ENCODE results near the gene SLC35F3.

SLC35F3 gene

DNA sequence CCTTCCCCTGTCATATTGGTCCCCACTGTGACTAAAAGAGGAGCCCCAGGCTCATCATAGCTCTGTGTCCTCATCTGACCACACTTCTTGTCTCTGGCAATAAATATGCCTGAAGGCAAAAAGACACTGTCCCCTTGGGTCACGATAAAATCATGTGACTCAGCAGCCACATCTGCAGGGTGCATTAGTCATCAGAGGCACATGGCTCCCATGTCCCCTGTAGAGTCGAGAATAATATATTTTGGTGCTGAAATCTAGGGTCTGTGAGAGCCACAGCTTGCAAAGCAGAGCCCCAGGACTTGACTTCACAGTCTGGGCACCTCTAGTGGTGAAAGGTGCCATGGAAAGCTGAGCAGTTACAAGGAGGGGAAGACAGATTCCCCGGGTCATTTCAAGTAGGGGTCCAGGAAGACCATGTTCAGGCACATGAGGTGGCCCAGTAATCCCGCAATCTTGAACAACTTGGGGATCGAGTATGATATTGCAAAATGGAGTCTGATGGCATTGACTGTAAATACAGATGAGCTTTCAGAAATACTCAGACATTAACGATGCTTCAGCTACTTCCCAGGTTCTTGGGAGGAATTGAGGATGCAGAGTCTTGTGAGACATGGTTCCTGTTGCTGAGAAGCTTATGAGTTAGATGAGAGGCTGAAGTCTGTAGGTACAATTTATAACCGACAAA is 68.6 kb downstream of the SLC35F3 start:
- no peak for DNase-seq (ENCODE audit: low read depth, low spot score)

DNA sequence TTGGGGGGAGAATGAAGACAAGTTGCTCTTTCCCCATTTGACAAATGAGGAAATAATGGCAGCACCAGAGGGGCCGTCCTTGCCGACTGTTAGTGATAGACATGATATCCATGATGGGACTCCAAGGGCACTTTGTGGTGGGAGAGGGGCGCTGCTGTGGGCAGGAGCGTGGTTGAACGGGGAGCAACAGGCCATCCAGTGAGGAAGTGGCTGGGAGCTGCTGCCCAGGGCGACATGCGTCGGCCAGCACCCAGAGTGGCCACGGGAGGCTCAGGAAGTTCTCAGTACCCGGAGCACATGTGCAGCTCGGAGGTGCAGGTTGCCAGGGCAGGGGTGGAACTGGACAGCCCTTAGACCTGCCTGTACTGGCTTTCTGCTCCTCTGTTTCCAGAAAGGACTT is 71.0 kb downstream of the SLC35F3 start:
- no peak for DNase-seq (ENCODE audit: low read depth, low spot score)

DNA sequence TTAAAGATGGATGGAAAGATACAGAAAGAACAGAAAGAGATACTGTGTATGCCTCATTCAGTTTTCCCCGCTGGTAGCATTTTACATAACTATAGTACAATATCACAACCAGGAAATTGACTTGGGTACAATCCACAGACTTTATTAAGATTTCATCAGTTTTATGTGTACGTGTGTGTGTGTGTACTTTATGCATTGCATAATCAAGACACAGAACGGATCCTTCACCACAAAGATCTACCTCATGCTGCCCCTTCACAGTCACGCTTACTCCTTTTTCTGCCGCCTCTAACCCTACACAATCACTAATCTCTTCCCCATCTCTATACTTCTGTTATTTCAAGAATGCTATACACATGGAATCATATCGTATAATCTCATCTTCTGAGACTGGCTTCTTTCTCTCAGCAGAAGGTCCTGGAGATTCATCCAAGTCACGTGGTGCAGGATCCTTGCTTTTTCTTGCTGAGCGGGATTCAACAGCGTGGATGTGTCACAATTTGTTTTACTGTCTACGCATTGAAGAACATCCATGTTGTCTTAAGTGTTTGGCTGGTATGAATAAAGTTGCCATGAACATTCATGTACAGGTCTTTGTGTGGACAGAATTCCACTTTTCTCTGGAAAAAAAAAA is 76.7 kb downstream of the SLC35F3 start:
- no peak for DNase-seq (ENCODE audit: low read depth, low spot score)

DNA sequence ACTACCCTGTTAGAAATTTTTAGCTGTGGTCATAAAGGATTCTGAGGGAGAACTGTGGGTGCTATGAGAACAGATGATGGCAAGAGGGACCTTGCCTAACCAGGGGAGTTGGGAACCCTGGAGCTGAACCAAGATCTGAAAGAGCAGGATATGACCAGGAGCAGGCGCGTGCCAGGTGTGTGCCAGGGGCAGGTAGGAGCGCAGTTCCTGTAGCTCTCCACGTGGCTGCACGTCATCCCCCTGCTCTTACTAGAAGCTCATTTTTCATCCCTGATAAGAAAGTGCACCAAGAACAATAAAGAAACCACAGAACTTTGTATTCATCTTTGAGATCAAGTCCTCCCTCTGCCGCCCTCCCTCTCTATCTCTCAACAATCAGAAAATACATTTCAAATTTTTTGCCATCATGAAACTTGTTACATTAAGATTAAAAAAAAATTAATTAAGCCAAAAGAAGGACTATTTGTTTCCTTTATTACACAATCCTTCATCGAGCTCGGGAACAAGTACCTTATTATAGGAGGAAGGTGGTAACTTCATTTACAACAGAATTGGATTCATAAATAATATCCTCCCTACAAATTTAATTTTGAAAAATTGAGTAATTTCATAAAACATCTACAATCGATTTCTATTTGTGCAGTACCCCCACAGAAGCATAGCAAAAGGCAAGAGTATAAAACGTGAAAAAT is 78.5 kb downstream of the SLC35F3 start:
- DNase-seq (ENCODE audit: low read depth, low spot score): no peak

DNA sequence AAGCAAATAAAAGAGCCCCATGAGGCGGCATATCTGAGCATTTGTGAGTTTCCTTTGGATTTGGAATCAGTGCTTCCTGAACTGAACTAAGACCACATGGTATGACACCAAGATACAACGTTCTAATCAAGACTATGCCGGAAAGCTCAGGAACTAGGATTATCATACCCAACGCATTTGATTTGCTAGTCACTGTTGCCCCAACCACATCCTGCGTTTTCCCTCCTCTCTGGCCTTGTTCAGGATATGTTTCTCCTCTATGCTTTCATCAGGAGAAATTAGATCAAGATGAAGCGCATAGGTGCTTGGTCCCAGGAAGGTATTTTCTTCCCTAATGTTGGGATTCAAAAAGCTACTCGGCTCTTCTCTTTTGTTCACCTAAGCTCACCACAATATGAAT is 79.3 kb downstream of the SLC35F3 start:
- DNase-seq (ENCODE audit: low read depth, low spot score): no peak

DNA sequence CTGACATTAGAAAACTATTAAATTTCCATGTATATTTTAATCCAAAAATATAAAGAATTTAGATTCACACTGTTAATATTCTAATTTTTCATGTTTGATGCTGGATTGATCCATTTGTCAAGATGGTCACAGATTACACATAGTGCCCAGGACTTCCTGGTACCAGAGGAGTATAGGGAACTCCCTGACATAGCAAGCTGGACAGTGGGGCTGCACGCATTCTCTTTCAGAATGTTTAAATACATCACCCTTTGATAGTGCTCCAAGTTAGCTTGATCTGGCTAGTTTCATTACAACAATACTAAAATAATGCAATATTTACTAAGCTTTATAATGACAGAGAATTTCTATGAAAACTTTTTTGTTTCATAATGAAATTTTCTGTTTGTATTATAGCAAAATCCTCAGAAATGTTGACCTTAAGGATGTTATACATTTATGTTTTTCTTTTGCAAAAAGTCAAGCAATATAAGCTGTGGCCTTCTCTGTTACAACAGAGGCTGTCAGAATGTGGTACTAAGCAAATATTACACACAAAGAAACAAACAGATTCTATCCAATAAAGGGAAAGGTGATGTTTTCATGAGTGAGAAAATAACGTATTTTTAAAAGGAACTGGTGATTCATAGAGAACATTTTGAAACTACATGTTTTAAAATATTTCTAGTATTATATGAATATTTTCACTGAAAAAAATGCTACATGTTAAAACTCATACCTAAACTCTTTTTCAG is 84.7 kb downstream of the SLC35F3 start:
- DNase-seq (ENCODE audit: low read depth, low spot score): no peak

DNA sequence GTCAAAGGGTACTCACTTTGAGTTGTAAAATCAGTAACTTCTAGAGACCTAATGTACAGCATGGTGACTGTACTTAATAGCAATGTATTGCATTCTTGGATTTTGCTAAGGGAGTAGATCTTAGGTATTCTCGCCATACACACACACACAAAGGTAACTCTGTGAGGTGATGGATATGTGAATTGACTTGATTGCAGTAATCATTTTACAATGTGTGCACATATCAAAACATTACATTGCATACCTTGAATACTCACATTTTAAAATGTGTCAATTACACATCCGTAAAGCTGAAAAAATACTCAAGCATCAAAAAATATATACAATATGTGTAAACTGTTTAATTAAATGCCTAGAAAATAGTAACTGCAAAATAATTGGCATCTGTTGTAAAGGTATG is 86.0 kb downstream of the SLC35F3 start:
- DNase-seq (ENCODE audit: low read depth, low spot score): no peak

DNA sequence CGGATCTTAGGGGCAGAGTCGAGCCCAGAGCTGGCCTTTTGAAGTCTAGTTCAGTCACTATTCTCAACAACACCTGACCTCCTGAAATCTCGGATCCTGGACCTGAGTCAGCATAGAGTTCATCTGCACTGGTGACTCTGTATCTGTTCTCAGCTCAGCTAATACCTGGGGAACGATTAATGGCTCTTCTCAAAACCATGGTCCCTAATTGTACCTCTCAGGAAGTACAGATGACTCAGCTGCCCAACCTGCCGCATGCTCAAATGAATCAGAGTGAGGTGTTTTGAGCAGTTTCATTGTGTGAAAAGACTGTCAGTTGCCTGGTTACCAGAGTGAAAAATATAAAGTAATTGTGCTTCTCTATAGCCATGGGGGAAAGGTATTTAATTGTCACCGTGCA is 89.2 kb downstream of the SLC35F3 start:
- no peak for DNase-seq (ENCODE audit: low read depth, low spot score)

DNA sequence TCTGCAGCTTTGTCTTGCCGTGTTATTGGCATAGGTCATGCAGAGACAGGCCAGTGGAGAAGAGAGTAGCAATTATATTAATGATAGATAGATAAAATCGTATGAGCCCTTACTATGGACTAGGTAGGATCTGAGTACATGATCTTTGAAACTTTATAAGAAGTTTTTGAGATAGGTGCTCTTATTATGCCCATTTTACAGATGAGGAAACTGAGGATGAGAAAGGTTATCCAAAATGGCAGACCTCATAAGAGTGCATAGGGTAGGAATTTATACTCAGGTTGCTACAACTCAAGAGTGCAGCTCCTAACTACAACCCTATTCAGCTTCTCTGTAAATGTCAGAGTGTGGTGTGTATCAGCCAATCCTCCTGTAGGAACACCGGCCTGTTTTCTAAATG is 89.6 kb downstream of the SLC35F3 start:
- no peak for DNase-seq (ENCODE audit: low read depth, low spot score)

DNA sequence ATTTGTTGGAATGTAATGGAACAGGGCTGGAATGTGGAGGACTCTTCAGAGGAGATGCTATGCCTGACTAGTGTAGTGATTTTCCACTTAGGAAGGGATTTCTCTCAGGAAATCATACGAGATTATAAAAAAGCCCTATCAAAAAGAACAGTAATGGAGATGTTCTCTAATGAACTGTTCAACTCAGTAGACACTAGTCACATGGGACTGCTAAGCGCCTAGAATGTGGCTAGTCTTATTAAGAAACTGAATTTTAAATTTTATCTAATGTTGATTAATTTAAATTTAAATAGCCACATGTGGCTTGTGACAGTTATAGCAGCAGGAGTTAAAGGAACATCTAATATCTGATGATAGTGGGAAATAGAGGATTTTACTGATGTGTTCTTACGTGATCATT is 94.0 kb downstream of the SLC35F3 start:
- DNase-seq (ENCODE audit: low read depth, low spot score): no peak

DNA sequence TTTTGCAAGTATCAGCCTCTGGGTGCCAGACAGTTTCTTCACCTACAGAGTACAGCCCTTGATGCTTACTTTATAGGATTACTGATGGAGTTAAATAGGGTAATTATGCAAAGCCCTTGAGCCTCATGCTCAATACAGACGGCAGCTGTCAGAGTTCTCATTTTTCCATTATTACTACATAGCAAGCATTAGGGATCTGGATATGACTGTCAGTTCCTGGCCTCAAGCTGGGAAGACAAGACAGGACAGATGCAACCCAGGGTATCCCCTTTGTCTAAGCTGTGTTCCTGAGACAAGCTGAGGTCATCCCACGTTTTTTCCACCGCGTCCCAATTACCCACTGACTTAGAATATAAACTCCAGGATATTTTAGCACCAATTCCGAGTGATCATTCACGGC is 94.4 kb downstream of the SLC35F3 start:
- DNase-seq (ENCODE audit: low read depth, low spot score): no peak

DNA sequence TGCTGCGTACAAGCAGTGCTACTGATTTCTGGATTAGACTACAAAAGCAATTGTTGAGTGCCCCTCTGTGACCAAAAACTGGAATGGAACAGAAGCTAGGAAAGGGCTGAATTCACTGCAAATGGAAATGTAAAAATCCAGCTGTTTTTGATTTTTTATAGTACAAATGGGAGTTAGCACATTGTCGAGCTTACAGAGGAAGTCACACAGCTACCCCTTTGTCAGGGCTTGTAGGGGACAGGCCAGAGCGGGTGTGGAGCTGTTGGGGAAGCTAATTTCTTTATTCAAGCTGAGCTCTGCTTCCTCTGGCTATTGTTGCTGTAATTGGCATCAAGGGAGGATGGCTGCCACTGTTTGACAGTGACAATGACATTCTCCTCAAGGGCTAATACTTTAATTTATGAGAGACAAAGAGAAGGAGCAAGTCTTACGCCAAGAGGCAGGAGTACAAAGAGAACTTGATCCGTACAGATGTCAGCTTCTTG is 96.1 kb downstream of the SLC35F3 start:
- no peak for DNase-seq (ENCODE audit: low read depth, low spot score)

DNA sequence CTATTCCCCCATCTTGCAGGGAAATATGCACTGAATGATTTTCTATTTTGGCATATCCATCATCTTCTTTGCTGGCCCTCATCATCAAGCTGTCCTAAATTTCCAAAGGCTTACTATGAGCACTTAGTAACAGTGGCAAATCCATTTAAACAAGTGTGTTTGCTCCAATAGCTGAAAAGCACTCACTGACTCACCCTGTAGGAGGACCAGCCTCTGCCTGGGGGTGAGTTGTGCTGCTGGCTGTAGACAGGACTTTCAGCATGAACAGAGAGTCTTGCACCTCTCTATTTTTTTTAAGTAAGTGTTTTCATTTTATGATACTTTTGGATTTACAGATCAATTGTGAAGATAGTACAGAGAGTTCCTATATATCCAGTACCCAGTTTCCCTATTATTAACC is 97.3 kb downstream of the SLC35F3 start:
- DNase-seq (ENCODE audit: low read depth, low spot score): no peak

DNA sequence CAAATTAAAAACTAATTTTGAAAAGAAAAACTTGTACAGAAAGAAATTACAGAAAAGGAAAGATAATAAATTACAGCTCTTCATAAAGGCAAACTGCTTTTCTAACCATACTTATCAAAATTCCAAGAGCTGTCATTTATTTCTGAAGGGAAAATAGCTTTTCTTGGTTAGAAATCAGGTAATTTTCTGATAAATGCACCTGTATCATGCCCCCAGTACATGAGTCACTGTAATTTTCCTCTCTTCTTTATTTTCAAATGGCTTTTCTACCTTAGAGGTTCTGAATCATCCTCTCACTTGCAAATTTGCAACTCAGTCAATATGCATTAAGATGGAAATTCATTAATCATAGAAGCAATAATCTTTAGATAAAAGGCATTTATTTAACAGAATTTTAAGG is 100.1 kb downstream of the SLC35F3 start:
- no peak for DNase-seq (ENCODE audit: low read depth, low spot score)

DNA sequence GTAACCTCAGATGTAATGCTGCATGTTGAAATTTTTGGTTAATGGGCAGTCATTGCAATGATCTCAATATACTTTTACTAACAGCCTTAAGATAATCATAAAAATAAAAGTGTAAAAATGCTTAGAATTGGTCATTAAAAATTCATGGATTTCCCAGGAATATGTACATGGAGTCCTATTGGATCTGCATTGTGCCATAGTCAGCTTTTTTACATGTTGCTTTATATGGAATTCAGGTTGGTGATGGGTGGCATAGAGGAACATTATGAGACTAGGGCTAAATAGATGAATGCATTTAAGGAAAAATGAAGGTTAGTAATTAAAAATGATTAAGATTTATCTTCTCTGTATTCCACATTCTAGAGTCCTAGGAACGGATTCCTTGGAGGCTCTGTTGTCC is 103.2 kb downstream of the SLC35F3 start:
- DNase-seq (ENCODE audit: low read depth, low spot score): no peak

DNA sequence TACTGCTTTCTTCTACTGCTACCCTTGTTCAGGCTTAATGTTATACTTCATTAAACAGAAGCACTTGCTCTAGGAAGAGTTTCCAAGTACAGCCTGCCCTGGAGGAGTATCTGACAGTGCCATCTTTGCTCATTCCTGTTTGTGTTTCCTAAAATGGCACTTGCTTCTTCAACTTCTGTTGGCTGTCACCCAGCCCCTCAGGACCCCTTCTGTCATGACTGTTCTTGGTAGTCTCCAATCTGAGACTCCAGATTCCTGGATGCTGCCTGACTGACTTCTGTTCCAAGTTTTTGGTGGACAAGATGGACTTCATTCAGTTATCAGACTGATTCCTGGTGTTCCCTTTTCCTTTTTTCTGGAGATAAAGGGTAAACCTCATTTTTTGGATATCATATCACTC is 104.1 kb downstream of the SLC35F3 start:
- no peak for DNase-seq (ENCODE audit: low read depth, low spot score)

DNA sequence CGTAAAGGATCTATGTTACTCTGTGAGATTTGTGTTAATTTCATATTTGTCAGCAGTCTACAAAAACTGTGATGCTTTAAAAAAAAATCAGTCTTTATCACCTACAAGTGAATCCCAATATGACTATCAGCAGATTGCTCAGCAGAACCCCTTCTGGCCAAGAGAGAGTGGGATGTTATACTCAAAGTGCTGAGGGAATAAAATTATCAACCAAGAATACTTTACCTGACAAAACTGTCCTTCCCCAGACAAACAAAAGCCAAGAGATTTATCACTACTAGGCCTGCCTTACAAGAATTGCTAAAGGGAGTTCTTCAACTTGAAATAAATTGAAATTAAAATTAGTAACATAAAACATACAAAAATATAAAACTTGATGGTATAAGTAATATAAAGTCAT is 105.2 kb downstream of the SLC35F3 start:
- no peak for DNase-seq (ENCODE audit: low read depth, low spot score)

DNA sequence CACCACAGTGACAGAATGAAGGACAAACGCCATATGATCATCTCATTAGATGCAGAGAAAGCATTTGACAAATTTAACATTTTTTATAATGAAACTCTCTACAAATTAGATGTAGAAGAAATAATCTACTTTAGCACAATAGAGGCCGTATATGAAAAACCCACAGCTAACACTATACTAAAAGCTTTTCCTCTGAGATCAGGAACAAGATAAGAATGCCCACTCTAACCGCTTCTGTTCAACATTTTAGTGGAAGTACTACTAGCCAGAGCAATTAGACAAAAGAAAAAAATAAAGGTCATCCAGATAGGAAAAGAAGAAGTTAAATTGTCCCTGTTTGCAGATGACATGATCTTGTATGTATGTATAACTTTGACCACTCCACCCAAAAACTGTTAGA is 109.7 kb downstream of the SLC35F3 start:
- DNase-seq (ENCODE audit: low read depth, low spot score): no peak

DNA sequence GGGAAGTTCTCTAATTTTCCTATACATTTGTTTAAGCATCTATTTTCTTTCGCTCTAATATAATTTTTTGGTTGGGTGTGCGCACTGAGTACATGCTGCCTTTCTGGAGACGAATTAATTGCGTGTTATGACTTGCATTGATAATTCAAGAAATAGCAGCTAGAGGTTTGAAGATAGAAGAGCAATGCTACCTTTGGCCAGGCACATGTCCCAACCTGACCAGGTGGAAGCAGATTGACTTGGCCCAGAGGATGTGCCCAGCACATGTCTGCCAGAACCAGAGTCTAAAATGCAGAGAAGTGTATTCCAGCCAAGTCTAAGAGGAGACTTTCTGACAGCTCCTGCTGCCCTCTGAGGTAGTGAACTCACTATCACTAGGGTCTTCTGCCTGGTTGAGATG is 114.3 kb downstream of the SLC35F3 start:
- no peak for DNase-seq (ENCODE audit: low read depth, low spot score)

DNA sequence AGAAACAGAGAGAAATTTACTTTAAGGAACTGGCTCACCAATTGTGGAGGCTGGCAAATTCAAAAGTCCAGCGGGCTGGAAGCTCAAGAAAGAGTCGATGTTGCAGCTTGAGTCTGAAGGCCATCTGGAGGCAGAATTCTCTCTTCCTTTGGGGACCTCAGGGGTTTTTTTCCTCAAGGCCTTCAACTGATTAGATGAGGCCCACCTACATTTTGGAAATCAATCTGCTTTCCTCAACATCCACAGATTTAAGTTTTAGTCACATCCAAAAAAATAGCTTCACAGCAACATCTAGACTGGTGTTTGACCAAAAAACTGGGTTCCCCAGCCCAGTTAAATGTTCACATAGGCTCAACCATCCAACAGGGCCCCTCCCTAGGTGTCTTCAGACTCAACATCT is 114.9 kb downstream of the SLC35F3 start:
- no peak for DNase-seq (ENCODE audit: low read depth, low spot score)

DNA sequence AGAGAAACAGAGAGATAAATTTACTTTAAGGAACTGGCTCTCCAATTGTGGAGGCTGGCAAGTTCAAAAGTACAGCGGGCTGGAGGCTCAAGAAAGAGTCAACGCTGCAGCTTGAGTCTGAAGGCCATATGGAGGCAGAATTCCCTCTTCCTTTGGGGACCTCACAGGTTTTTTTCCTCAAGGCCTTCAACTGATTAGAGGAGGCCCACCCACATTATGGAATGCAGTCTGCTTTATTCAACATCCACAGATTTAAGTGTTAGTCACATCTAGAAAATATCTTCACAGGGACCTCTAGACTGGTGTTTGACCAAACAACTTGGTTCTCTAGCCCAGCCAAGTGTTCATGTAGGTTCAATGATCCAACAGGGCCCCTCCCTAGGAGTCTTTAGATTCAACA is 117.8 kb downstream of the SLC35F3 start:
- DNase-seq (ENCODE audit: low read depth, low spot score): no peak

DNA sequence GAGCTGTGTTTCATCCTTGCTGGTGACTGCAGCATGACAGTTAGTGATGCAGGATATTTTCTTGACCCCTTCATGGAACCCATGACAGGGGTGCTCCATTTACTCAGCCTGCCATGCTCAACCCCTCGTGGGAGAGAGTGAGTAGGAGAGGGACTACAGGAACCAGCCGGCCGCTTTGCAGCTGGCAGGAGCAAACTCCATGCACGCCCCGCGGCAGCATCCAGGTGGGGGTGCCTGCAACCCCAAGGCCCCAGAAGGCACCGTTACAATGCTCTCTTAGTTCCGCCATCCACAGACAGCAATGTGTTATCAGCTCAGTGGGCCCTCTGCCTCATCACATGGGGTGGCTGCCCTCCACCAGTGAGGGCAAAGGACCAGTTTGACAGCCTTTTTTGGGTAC is 135.1 kb downstream of the SLC35F3 start:
- DNase-seq (ENCODE audit: low read depth, low spot score): no peak

All from brain pericyte (primary cell).